ENCODE results near the gene IGFL2.
"Not testable (repeated sequence)": the region's sequence is repeated elsewhere in the genome, so short reads cannot be mapped to it uniquely, and the experiment has no call there.

The IGFL2 gene

GRCh38 chr19:46142294-46142693, 5.7 kb upstream of the IGFL2 start:
- H3K36me3 ChIP-seq (ENCODE audit: insufficient read depth, insufficient read length, low read length) = no peaks in the 10 kb centered on the region
- no peaks in the 10 kb centered on the region for H3K4me1 ChIP-seq (ENCODE audit: insufficient read depth, insufficient read length)
- no peak for DNase-seq (ENCODE audit: low read depth, low spot score)
- H3K9ac ChIP-seq (ENCODE audit: insufficient read length, low read depth) = no peak overlapping the region
- H3K27me3 ChIP-seq (ENCODE audit: insufficient read depth, insufficient read length) = no peaks in the 10 kb centered on the region
- H3K9me3 ChIP-seq (ENCODE audit: insufficient read depth, low read length) = no peaks in the 10 kb centered on the region; the same call in 1 of the 2 replicates
- H3K4me3 ChIP-seq (ENCODE audit: insufficient read length, low read depth) = no peak overlapping the region
- TF ChIP-seq SUZ12 (IDR thresholded peaks at IDR 0.05; ENCODE audit: extremely low read depth, insufficient read depth, insufficient read length) (no peak), YY1 (IDR thresholded peaks at IDR 0.05; ENCODE audit: insufficient read depth, insufficient read length) (no peak), ZNF274 (IDR thresholded peaks at IDR 0.05; ENCODE audit: low read depth, low read length) (no peak)

DNA sequence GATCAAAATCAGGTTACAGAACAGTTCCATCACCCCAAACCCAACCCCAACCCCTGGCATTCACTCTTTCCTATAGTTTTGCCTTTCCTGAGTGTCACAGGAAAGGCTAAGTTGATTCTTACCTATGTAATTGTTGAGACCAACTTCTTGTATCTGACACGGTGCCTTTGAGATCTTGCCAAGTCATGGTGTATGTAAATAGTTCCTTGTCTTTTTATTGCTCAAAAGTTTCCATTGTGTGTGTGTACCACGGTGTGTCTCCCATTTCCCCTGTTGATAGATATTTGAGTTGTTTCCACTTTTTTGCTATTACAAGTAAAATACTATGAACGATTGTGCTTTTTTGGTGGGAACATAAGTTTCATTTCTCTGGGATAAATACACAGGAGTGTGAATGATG, 3.3 kb upstream of the IGFL2 start:
- Histone ChIP-seq H3K9me3 (ENCODE audit: insufficient read depth, low read length) (no peaks in the 10 kb centered on the region; the same call in 1 of the 2 replicates), H3K9ac (ENCODE audit: insufficient read length, low read depth) (no peak overlapping the region), H3K4me1 (ENCODE audit: insufficient read depth, insufficient read length) (no peaks in the 10 kb centered on the region), H3K4me3 (ENCODE audit: insufficient read length, low read depth) (no peak overlapping the region), H3K27me3 (ENCODE audit: insufficient read depth, insufficient read length) (no peaks in the 10 kb centered on the region), H3K36me3 (ENCODE audit: insufficient read depth, insufficient read length, low read length) (no peaks in the 10 kb centered on the region)
- no peak for DNase-seq (ENCODE audit: low read depth, low spot score)
- TF ChIP-seq SUZ12 (IDR thresholded peaks at IDR 0.05; ENCODE audit: extremely low read depth, insufficient read depth, insufficient read length) (no peak), YY1 (IDR thresholded peaks at IDR 0.05; ENCODE audit: insufficient read depth, insufficient read length) (no peak), ZNF274 (IDR thresholded peaks at IDR 0.05; ENCODE audit: low read depth, low read length) (no peak)

DNA sequence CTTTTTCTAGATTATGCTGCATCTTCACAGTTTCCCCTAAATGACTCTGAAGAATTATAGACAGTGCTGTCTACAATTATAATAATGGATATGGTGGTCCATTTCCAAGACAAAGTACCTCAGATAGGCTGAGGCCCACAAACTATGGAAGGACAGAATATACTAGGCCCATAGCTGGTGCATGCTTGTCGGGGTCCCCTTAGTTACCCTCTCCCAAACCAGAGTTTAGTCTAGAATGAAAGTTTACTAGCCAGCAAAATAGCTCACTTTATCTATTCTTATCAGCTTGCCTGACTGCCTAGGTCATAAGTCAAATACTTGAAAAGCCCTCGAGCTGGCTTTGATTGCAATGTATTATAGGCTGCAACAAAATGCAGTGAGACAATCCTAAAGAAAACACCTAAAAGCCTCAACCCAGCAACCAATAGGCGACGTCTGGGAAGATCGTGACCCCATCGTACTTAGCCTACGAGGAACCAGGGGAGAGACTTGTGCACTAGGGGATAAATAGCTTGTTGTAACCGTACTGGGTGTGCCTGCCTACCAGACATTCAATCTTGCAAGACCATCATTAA, 785 bp upstream of the IGFL2 start:
- H3K4me3 ChIP-seq (ENCODE audit: insufficient read length, low read depth) = no peak overlapping the region
- no peak for DNase-seq (ENCODE audit: low read depth, low spot score)
- H3K27me3 ChIP-seq (ENCODE audit: insufficient read depth, insufficient read length) = no peaks in the 10 kb centered on the region
- H3K36me3 ChIP-seq (ENCODE audit: insufficient read depth, insufficient read length, low read length) = no peaks in the 10 kb centered on the region
- TF ChIP-seq YY1 (IDR thresholded peaks at IDR 0.05; ENCODE audit: insufficient read depth, insufficient read length) = no peak
- TF ChIP-seq ZNF274 (IDR thresholded peaks at IDR 0.05; ENCODE audit: low read depth, low read length) = no peak
- no peak for TF ChIP-seq SUZ12 (IDR thresholded peaks at IDR 0.05; ENCODE audit: extremely low read depth, insufficient read depth, insufficient read length)
- no peaks in the 10 kb centered on the region for H3K4me1 ChIP-seq (ENCODE audit: insufficient read depth, insufficient read length)
- no peaks in the 10 kb centered on the region; the same call in 1 of the 2 replicates for H3K9me3 ChIP-seq (ENCODE audit: insufficient read depth, low read length)
- H3K9ac ChIP-seq (ENCODE audit: insufficient read length, low read depth) = no peak overlapping the region

DNA sequence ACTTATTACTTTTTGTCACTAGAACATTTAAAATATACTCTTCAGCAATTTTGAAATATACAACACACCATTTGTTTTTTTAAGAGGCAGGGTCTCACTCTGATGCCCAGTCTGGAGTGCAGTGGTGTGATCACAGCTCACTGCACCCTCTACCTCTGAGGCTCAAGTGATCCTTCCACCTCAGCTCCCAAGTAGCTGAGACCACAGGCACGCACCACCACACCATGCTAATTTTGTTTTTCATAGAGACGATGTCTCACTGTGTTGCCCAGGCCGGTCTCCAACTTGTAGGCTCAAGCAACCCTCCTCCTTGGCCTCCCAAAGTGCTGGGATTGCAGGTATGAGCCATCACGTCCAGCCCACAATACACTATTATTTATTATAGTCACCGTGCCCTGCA, 2.6 kb downstream of the IGFL2 start:
- TF ChIP-seq ZNF274 (IDR thresholded peaks at IDR 0.05; ENCODE audit: low read depth, low read length) (no peak), YY1 (IDR thresholded peaks at IDR 0.05; ENCODE audit: insufficient read depth, insufficient read length) (no peak), SUZ12 (IDR thresholded peaks at IDR 0.05; ENCODE audit: extremely low read depth, insufficient read depth, insufficient read length) (no peak)
- H3K27me3 ChIP-seq (ENCODE audit: insufficient read depth, insufficient read length) = no peaks in the 10 kb centered on the region
- no peaks in the 10 kb centered on the region for H3K4me1 ChIP-seq (ENCODE audit: insufficient read depth, insufficient read length)
- DNase-seq (ENCODE audit: low read depth, low spot score) = no peak
- no peaks in the 10 kb centered on the region for H3K9me3 ChIP-seq (ENCODE audit: insufficient read depth, low read length)
- no peak overlapping the region for H3K4me3 ChIP-seq (ENCODE audit: insufficient read length, low read depth)
- H3K9ac ChIP-seq (ENCODE audit: insufficient read length, low read depth) = no peak overlapping the region
- no peaks in the 10 kb centered on the region for H3K36me3 ChIP-seq (ENCODE audit: insufficient read depth, insufficient read length, low read length)

DNA sequence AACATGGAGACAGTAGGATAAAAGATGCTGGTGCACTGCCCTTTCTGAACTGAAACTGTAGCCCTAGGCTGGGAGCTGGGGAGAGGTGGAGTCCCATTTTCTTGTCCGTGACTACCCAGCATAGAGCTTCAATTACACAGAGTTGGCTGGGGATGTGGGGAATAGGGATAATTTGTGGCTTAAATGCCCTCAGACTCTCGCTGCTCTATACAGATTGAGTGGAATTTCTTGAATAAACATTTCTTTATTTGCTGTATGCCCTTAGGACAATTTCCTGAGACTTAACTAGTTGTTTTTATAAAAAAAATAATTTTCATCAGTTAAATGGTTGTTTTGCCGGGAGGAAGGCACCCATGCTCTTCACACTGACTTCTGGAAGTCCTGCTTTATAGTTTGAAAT, 7.2 kb downstream of the IGFL2 start:
- Histone ChIP-seq H3K9ac (ENCODE audit: insufficient read length, low read depth) (no peak overlapping the region), H3K4me1 (ENCODE audit: insufficient read depth, insufficient read length) (no peaks in the 10 kb centered on the region), H3K36me3 (ENCODE audit: insufficient read depth, insufficient read length, low read length) (no peaks in the 10 kb centered on the region), H3K4me3 (ENCODE audit: insufficient read length, low read depth) (no peak overlapping the region), H3K27me3 (ENCODE audit: insufficient read depth, insufficient read length) (no peaks in the 10 kb centered on the region), H3K9me3 (ENCODE audit: insufficient read depth, low read length) (no peaks in the 10 kb centered on the region)
- no peak for TF ChIP-seq YY1 (IDR thresholded peaks at IDR 0.05; ENCODE audit: insufficient read depth, insufficient read length)
- TF ChIP-seq SUZ12 (IDR thresholded peaks at IDR 0.05; ENCODE audit: extremely low read depth, insufficient read depth, insufficient read length) = no peak
- TF ChIP-seq ZNF274 (IDR thresholded peaks at IDR 0.05; ENCODE audit: low read depth, low read length) = no peak
- DNase-seq (ENCODE audit: low read depth, low spot score) = no peak

DNA sequence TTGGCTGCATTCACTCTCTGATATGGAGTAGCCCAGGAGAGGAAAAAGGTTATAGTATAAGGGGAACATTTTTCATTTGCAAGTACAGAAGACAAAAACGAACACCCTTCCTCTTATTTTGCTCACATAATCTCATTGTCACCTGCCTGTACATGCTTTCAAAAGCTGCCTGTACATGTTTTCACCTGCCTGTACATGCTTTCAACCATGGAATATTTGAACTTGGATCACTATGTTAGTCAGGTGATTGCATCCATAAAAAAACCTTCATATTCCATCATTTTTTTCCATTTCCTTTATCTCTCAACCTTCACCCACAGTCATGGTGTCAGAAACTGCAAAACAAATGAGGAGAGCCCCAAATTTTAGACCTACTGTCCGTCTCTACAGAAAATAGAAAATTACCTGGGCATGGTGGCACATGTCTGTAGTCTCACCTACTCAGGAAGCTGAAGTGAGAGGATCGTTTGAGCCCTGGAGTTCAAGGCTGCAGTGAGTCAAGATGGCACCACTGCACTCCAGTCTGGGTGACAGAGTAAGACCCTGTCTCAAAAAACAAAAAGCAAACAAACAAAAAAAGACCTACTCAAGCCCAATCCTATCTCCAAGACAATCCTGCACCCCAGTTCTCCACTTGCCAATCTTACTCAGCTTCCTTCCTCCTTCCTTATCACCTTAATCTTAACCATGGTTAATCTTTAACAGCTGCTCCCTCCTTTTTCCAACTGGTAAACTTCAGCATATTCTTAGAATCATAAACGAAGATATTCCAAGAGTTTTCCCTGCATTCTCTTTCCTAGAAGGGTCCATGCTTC, 11.6 kb downstream of the IGFL2 start:
- TF ChIP-seq YY1 (IDR thresholded peaks at IDR 0.05; ENCODE audit: insufficient read depth, insufficient read length) (no peak), SUZ12 (IDR thresholded peaks at IDR 0.05; ENCODE audit: extremely low read depth, insufficient read depth, insufficient read length) (no peak), ZNF274 (IDR thresholded peaks at IDR 0.05; ENCODE audit: low read depth, low read length) (no peak)
- Histone ChIP-seq H3K27me3 (ENCODE audit: insufficient read depth, insufficient read length) (no peaks in the 10 kb centered on the region), H3K4me3 (ENCODE audit: insufficient read length, low read depth) (no peak overlapping the region), H3K36me3 (ENCODE audit: insufficient read depth, insufficient read length, low read length) (no peaks in the 10 kb centered on the region), H3K9me3 (ENCODE audit: insufficient read depth, low read length) (no peaks in the 10 kb centered on the region), H3K9ac (ENCODE audit: insufficient read length, low read depth) (no peak overlapping the region), H3K4me1 (ENCODE audit: insufficient read depth, insufficient read length) (no peaks in the 10 kb centered on the region)
- DNase-seq (ENCODE audit: low read depth, low spot score) = no peak

DNA sequence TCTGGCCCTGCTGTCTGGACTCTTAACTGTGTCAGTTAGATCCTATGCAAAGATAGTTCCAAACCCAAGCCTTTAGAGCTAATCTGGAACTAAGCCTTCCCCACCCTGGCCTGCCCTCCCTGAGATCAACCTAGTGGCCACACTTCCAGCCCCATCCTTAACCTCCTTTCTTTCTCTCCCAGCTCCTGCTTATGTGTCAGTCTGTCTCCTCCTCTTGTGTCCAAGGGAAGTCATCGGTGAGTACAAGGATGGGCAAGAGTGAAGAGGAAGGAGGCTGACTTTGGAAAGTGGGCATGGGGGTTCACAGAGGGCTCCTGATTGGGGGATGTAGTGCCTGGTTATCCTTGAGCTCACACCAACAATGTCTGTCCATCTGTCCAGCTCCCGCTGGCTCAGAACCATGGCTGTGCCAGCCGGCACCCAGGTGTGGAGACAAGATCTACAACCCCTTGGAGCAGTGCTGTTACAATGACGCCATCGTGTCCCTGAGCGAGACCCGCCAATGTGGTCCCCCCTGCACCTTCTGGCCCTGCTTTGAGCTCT, 12.3 kb downstream of the IGFL2 start:
- TF ChIP-seq YY1 (IDR thresholded peaks at IDR 0.05; ENCODE audit: insufficient read depth, insufficient read length) (no peak), SUZ12 (IDR thresholded peaks at IDR 0.05; ENCODE audit: extremely low read depth, insufficient read depth, insufficient read length) (no peak), ZNF274 (IDR thresholded peaks at IDR 0.05; ENCODE audit: low read depth, low read length) (no peak)
- no peak overlapping the region for H3K9ac ChIP-seq (ENCODE audit: insufficient read length, low read depth)

DNA sequence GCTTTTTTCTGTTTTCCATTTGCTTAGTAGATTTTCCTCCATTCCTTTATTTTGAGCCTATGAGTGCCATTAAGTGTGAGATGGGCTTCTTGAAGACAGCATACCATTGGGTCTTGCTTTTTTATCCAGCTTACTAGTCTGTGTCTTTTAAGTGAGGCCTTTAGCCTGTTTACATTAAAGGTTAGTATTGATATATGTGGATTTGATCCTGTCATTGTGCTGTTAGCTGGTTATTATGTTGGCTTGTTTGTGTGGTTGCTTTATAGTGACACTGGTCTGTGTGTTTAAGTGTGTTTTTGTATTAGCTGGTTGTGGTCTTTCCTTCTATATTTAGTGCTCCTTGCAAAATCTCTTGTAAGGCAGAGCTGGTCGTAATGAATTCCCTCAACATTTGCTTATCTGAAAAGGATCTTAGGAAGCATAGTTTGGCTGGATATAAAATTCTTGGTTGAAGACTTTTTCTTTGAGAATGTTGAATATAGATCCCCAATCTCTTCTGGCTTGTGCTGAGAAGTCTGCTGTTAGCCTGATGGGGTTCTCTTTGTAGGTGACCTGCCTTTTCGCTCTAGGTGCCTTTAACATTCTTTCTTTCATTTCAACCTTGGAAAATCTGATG, 13.7 kb downstream of the IGFL2 start:
- H3K9me3 ChIP-seq (ENCODE audit: insufficient read depth, low read length); H3K27me3 ChIP-seq (ENCODE audit: insufficient read depth, insufficient read length); H3K4me1 ChIP-seq (ENCODE audit: insufficient read depth, insufficient read length); H3K9ac ChIP-seq (ENCODE audit: insufficient read length, low read depth); DNase-seq (ENCODE audit: low read depth, low spot score); H3K36me3 ChIP-seq (ENCODE audit: insufficient read depth, insufficient read length, low read length); H3K4me3 ChIP-seq (ENCODE audit: insufficient read length, low read depth): not testable (repeated sequence)

More for the DNA sequence above, 12.3 kb downstream of the IGFL2 start:
- no peak for DNase-seq (ENCODE audit: low read depth, low spot score)
- Histone ChIP-seq H3K4me1 (ENCODE audit: insufficient read depth, insufficient read length) (no peaks in the 10 kb centered on the region), H3K36me3 (ENCODE audit: insufficient read depth, insufficient read length, low read length) (no peaks in the 10 kb centered on the region), H3K4me3 (ENCODE audit: insufficient read length, low read depth) (no peak overlapping the region), H3K9me3 (ENCODE audit: insufficient read depth, low read length) (no peaks in the 10 kb centered on the region), H3K27me3 (ENCODE audit: insufficient read depth, insufficient read length) (no peaks in the 10 kb centered on the region)

Data from NT2/D1 (cell line).